GM18873 (cell line): ENCODE data around the gene GTPBP3.

ENCODE experiments used
- ATAC-seq: cut with Tn5 transposase; IDR thresholded peaks from one replicate; pipeline ENCODE4 v1.9.1; 2021; ENCODE audit warnings: mild to moderate bottlenecking, moderate library complexity, moderate number of reproducible peaks; ENCODE audit not compliant: unreplicated experiment, low FRiP score

Gene GTPBP3

DNA sequence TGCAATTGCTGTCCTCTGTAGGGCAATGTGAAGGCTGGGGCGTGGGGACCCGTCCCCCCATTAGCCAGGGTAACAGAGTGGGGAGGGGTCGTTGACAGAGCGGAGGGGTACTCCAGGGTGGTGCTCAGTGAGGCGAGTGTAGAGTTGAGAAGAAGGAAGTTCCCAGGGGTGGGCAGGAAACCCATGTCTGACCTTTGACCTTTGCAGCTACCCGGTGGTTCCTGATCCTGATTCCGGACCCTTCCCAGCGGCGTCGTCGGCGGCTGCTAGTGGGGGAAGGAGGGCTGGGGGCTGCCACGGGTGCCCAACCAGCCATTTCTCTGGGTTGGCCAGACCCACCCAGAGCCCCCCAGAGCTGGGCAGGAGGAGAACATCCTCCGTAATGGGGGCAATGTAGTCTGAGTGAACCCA is 41.9 kb downstream of the GTPBP3 start:
- no peak for ATAC-seq

DNA sequence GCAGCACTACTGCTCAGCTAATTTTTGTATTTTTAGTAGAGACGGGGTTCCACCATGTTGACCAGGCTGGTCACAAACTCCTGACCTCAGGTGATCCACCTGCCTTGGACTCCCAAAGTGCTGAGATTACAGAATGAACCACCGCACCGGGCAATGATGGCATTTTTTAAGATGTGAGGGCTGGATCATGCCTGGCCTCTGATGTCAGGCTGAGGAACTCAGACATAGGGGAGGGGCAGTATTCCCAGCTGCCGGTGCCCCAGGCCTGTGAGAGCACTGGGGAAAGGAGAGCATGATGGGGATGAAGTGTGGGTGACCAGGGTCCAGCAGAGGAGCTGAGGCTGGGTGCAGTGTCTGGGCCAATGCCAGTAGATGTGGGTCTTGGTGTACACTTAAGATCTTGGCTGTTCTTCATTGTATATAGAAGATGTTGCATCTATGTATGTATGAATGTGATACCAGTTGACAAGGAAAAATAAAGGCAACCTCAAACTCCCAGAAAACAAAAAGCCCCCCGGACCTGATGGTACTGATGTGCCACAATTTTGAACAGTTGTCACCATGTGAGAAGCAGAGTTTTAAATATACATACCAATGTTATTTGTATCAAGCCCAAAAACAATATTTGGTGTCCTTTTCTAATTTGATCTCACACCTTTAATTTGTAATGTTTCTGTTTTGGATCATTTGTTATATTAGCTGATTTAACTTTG is 43.2 kb downstream of the GTPBP3 start:
- ATAC-seq = no peak

DNA sequence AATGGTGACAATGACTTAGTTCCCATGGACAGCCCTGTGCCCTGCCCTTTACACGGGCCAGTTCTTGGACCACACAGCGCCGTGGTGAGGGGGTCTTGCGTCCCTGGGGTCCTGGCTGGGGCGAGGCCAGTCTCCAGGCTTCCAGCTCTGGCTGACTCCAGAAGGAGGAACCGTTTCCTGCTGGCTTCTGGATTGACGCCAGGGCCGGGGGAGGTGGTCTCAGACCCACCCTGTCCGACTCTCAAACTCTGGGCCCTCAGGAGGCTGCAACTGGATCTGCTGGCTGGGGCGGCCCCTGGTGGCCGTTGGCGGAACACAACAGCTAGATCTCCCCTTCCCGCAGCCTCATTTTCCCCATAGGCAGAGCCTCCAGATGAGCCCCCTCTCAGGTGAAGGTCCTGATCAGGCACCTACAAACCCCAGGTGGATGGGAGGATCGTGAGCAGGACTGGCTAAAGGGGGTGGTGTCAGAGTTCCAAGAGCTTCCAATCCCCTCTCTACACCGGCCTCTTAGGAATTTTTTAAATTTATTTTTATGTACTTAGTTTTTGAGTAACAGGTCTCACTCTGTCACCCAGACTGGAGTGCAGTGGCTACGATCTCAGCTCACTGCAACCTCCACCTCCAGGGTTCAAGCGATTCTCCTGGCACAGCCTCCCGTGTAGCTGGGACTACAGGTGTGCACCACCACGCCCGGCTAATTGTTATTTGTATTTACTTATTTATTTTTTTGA is 48.7 kb downstream of the GTPBP3 start:
- ATAC-seq = no peak

DNA sequence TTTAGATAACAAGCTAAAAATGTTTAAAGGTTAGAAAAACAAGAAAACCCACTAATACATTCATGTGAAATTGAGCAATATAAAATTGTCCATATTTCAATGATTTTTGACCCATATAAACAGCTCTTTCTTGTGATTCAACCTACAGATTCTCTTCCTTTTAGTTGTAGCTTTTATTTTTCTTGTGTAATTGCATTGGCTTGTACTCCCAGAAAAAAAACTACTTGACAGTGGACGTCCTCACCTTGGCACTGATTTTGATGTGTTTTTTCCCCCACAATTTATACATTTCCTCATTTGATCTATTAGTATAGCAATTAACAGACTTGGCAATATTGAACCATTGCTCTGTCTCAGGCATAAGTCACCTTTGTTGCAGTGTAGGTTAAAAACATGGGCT is 51.9 kb downstream of the GTPBP3 start:
- no peak for ATAC-seq

DNA sequence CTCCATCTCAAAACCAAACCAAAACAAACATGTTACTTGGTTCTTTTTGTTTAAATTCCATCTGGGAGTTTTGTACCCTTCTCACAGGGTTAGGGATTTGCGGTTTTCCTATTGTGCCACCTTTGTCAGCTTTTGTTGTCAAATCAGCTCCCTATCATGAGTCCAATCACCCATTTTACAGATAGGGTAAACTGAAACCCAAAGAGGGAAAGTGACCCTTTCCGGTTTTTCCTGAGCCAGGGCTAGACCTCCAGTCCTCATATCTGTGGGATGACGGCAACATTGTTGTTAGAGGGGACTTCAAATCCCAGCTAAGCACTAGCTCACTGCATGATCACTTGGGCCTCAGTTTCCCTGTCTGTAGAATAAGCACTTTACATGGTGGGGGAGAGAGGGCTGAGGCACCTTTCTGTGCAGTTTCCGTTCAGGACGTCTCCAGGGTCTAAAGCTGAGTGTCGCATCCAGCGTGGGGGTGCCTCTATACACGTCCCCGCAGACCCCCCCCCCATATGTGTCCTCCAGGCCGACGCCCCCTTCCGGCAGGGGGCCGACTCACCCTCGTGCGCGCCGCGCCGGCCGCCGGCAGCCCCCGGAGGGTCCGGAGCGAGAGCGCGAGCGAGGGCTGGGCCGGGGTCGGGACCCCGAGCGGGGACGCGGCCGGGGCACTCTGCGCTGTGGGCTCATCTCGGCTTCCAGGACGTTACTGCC is 52.8 kb downstream of the GTPBP3 start:
- ATAC-seq = no peak

DNA sequence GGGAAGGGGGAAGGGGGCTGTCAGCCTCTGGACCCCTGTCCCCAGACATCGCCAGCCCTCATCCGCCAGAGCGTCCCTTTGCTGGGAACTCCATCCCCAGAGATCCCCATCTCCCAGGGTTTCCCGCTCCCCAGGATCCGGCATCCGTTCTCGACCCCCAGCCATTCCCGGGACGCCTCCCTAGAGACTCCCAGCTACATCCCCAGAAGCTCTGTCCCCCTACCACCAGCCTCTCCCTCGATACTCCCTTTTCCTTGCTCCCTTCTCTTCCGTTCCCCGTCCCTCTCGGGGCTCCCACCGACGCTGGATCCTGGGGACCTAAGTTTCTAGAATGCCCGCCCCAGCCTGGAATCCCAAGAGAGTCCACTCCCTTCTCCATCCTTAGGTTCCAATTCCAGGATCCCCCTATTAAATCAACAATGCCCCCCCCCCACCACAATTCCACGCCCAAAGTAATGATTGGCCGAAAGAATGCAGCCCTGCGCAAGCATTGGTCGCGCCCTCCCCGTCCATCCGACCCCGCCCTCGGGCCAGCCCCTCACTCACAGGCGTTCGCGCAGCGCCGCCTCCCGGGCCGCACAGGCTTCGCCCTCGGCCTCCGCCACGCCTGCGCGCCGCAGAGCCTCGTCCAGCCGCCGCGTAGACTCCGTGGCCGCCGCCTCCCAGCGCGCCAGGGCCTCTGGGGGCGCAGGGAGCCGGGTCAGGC is 53.5 kb downstream of the GTPBP3 start:
- no peak for ATAC-seq

DNA sequence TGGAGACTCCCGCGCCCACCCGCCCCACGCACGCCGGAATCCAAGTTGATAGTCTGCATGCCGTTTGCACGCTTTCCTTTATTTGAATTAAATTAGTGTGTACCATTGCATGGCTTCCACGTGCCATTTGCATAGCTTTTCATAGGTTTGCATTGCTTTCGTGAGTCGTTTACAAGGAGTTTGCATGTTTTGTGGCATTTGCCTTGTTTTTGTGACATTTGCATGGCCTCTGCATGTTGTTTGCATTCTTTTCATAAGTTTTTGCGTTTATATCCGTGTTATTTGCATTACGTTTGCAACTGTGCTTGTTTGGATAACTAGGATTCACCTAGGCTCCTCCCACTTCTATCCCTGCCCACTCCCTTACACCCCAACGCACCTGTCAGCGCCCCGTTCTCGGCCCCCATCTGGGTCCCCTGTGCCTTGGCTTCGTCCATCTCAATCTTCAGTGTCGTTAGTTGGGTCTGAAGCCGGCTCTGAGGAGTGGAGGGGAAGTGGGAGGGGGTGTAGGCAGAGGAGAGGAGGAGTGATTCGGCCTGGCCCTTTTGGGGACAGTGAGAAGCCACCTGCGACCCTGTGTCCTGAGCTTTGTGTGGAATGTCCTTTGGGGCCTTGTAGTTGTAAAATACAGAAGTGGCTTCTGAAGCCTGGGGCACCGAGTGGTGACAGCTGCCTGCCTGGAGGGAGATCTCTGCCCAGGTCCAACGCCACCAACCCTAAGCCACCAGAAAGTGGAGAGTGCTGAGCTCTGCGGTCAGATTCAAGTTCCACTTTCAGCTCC is 54.2 kb downstream of the GTPBP3 start:
- ATAC-seq = no peak
